GM12875 (cell line): ENCODE measurements around the gene ALKBH2.

Experiments used
- H3K4me3 ChIP-seq: one replicate; pipeline ENCODE4 v1.5.1; 2011; ENCODE audit warnings: low read depth, low read length, control low read depth
- TF ChIP-seq, protein P1 (sequence below): IDR thresholded peaks from 2 replicates; pipeline ENCODE4 v1.5.1; 2011; ENCODE audit warnings: low read depth, mild to moderate bottlenecking, control low read depth, inconsistent platforms, low read length, moderate library complexity, borderline replicate concordance; ENCODE audit not compliant: insufficient read depth

The ALKBH2 gene

DNA sequence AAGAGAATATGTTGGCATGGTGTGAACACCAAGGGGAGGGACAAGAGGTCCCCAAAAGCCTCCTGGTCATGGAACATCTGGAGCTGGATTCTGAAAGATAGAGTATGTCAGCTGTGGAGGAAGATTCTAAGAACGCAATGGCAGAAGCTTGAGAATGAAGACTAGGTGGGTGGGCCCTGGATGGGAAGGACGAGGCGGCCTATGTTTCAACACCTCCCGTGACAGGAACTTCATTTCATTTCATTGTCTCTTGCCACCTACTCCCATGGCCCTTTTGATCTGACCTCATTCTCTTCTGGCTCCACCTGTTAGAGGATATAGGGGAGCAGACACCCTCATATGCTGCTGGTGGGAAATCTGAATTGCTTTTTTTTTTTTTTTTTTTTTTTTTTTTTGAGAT is 7.5 kb upstream of the ALKBH2 start:
- H3K4me3 ChIP-seq = no peak overlapping the region
- TF ChIP-seq, protein P1, sequence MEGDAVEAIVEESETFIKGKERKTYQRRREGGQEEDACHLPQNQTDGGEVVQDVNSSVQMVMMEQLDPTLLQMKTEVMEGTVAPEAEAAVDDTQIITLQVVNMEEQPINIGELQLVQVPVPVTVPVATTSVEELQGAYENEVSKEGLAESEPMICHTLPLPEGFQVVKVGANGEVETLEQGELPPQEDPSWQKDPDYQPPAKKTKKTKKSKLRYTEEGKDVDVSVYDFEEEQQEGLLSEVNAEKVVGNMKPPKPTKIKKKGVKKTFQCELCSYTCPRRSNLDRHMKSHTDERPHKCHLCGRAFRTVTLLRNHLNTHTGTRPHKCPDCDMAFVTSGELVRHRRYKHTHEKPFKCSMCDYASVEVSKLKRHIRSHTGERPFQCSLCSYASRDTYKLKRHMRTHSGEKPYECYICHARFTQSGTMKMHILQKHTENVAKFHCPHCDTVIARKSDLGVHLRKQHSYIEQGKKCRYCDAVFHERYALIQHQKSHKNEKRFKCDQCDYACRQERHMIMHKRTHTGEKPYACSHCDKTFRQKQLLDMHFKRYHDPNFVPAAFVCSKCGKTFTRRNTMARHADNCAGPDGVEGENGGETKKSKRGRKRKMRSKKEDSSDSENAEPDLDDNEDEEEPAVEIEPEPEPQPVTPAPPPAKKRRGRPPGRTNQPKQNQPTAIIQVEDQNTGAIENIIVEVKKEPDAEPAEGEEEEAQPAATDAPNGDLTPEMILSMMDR = no peak

DNA sequence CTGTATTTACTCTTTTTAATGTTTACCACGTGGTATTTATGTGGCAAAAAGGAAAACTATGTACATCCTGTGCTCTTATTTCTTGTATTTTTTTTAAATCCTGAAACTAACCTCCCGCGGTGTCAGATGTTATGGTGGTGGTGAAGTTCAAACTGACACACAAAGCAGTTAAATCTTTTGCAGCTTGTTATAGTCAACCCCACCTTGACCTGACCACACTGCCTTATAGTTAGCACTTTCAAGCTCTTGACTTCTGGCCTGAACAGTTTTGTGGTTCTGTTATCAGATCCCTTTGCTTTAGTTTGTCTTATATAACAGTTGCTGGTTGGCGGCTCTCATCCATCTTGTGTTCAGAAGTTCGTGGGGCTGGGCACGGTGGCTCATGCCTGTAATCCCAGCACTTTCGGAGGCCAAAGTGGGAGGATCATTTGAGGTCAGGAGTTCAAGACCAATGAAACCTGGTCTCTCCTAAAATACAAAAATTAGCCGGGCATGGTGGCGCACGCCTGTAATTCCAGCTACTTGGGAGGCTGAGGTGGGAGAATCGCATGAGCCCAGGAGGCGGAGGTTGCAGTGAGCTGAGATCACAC is 6.3 kb upstream of the ALKBH2 start:
- no peak overlapping the region for H3K4me3 ChIP-seq
- TF ChIP-seq, protein P1 = no peak

DNA sequence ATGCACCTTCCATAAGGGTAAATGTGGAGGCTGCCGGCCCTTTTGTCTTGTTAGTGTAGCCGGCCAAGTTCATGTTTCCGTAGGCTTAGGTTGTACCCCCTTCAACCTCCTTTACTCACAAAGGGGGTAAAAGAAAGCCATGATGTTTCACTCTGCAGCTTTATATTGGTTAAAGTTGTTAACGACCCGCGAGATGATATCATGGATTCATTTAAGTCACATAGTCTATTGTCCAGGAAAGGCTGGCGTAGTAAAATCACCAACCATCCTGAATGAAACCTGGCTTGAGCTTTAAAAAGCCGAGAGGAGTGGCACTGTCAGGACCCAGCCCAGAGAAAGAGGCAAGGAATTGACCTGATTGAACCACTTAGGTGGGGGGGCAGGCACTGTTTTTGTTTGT is 5.4 kb upstream of the ALKBH2 start:
- peak overlapping the region; percentile 81 for H3K4me3 ChIP-seq
- TF ChIP-seq, protein P1 = no peak

DNA sequence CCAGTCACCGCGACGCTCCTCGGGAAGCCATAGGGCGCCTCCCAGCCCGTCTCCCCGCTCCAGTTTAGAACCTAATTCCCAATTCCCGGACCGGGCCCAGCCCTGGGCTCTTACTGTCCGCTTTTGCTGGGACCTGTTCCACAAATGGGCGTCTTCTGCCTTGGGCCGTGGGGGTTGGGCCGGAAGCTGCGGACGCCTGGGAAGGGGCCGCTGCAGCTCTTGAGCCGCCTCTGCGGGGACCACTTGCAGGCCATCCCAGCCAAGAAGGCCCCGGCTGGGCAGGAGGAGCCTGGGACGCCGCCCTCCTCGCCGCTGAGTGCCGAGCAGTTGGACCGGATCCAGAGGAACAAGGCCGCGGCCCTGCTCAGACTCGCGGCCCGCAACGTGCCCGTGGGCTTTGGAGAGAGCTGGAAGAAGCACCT is 4.9 kb upstream of the ALKBH2 start:
- TF ChIP-seq, protein P1 = no peak
- H3K4me3 ChIP-seq = peak overlapping the region; percentile 81

DNA sequence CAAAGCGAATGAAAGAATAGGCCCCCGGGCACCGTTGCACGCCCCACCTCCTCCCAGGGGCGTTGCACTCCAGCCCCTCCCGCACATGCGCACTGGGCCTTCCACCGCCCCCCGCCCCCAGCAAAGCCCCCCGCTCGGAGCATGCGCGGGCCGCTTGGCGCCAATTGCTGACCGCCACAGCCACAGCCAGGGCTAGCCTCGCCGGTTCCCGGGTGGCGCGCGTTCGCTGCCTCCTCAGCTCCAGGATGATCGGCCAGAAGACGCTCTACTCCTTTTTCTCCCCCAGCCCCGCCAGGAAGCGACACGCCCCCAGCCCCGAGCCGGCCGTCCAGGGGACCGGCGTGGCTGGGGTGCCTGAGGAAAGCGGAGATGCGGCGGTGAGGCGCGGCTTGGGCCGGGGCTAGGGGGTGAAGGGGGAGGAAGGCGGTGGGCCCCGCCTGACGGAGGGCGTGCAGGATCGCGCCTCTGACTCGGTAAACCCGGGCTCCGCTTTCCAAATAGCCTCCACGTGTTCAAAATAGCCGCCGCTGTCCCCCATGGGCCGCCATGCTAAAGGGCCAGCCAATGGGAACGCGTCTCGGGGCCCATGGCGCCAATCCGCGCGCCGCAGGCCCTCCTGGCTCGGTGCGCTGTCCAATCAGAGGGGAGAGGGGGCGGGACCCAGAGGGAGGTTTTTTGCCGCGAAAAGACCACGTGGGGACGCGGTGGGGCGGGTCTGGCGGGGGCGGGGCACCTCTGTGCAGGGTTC is 4.3 kb upstream of the ALKBH2 start, which contains the start of gene UNG:
Gene UNG (plus strand): TSS at position 163 of the 748 bp plus-strand sequence. CDS start 83 bp downstream, at position 246.
- H3K4me3 ChIP-seq = peak within 1 kb of the TSS; percentile 81
- TF ChIP-seq, protein P1 = no peak

DNA sequence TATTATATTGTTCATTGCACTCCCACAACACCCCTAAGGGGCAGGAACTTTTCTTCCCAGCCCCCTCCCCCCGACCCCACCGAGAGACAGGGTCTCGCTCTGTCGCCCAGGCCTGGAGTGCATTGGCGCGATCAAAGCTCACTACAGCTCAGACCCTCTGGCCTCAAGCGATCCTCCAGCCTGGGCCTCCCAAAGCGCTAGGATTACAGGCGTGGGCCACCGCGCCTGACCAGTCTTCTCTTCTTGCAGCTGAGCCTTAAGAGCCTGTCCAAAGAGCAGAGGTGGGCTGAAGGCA is 3.8 kb upstream of the ALKBH2 start:
- TF ChIP-seq, protein P1 = no peak
- peak overlapping the region; percentile 70 for H3K4me3 ChIP-seq

DNA sequence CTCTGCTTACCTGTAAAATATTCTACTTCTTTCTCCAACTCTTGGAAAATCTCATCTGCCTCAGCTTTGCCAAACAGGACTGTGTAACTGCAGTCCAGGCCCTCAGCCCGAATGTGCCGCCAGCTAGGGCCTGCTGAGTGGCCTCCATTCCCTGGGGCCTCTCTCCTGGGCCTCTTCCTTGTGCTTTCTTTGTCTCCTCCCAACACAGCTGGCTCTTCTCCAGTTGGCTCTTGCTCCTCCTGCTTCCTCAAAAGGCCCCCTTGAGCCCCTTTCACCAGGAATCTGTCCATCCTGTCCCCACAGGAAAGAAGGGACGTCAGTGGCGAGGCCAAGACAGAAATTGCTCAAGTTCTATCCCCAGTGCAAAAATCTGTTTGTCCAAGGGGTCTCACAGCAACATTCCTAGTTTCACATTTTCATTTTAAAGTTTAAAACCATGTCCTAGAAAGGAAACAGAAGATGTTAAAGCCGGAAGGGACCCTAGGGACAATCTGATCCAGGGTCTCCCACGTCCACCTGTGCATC is 713 bp downstream of the ALKBH2 start:
- peak overlapping the region; percentile 55 for H3K4me3 ChIP-seq
- TF ChIP-seq, protein P1 = no peak
